ENCODE data around the gene B3GLCT. TPM values are rescaled to one million over a fixed set of nuclear protein-coding genes. Genes with fewer than 3 reads are reported as not detected.

The B3GLCT gene
- total and polyA plus RNA-seq, 2 of the 13 experiments (the other 11 are each of a cell fraction or from before 2014, with no cell fraction given): 2.0 to 7.1 TPM

GRCh38 chr13:31182987-31183386 lies 16.8 kb upstream of the B3GLCT start (continued):
- TF ChIP-seq ZNF512B (CRISPR knock-in tag; IDR thresholded peaks at IDR 0.05; ENCODE audit: borderline replicate concordance) (no peak), CBFB (CRISPR knock-in tag; IDR thresholded peaks at IDR 0.05) (no peak), ZNF629 (CRISPR knock-in tag; conservative IDR thresholded peaks at IDR 0.05) (no peak), MXD4 (CRISPR knock-in tag; IDR thresholded peaks at IDR 0.05) (no peak), ZNF337 (CRISPR knock-in tag; IDR thresholded peaks at IDR 0.05; ENCODE audit: borderline replicate concordance, low read depth) (no peak), ZNF354B (CRISPR knock-in tag; IDR thresholded peaks at IDR 0.05) (no peak), ZNF44 (CRISPR knock-in tag; IDR thresholded peaks at IDR 0.05) (no peak), HNRNPL (IDR thresholded peaks at IDR 0.05; ENCODE audit: low read depth, low read length) (no peak)

GRCh38 chr13:31184451-31184850 lies 15.3 kb upstream of the B3GLCT start:
- ChIA-PET POLR2A (no interaction called here), CTCF (ENCODE audit: low intra/inter-chr PET ratio, low total read pairs) (no interaction called here)
- Histone ChIP-seq H3K4me3 (replicated peaks in 1 of 3; ENCODE audit: insufficient read depth in 1 of 3, low read depth in 2 of 3, low read length in 3 of 3) (no peak overlapping the region), H3K4me1 (ENCODE audit: insufficient read depth, low read length) (no peaks in the 10 kb centered on the region), H3K9me3 (ENCODE audit: low read length) (no peaks in the 10 kb centered on the region), H3K36me3 (replicated peaks in 1 of 2; ENCODE audit: control insufficient read depth in 1 of 2, insufficient read depth in 2 of 2, low read length in 2 of 2) (no peaks in the 10 kb centered on the region), H3K79me2 (ENCODE audit: insufficient read depth, low read length) (no peaks in the 10 kb centered on the region), H2AFZ (ENCODE audit: low read length) (no peak overlapping the region), H3K27me3 (ENCODE audit: control insufficient read depth in 1 of 2, insufficient read depth in 2 of 2, low read length in 2 of 2) (no peaks in the 10 kb centered on the region), H3K9ac (ENCODE audit: insufficient read depth, low read depth, low read length) (no peak overlapping the region), H4K20me1 (ENCODE audit: insufficient read depth, low read length) (no peaks in the 10 kb centered on the region), H3K4me2 (ENCODE audit: low read depth, low read length) (no peak overlapping the region), H3K27ac (ENCODE audit: extremely low read length, insufficient read depth, low read length) (no peak overlapping the region)
- TF ChIP-seq IRF2 (CRISPR knock-in tag; IDR thresholded peaks at IDR 0.05) (no peak), HNRNPLL (IDR thresholded peaks at IDR 0.05; ENCODE audit: low read depth, low read length, poor library complexity, severe bottlenecking) (no peak), ZNF383 (CRISPR knock-in tag; IDR thresholded peaks at IDR 0.05; ENCODE audit: borderline replicate concordance) (no peak), MXD1 (CRISPR knock-in tag; IDR thresholded peaks at IDR 0.05) (no peak), ZNF597 (CRISPR knock-in tag; IDR thresholded peaks at IDR 0.05) (no peak), ZC3H13 (CRISPR knock-in tag; IDR thresholded peaks at IDR 0.05) (no peak)
- no TSS peak for BruUV-seq (replicated peaks)
- WGBS (ENCODE audit: low lambda C conversion rate): 59% methylated on average over 6 of the region's 6 CpGs
- intact Hi-C loops (cut with micrococcal nuclease; ENCODE audit: unreplicated experiment): no loop called here
- ATAC-seq: no peak
- DNase-seq (ENCODE audit: low spot score): no peak
- no peak for FAIRE-seq
- in situ Hi-C loops (cut with HindIII; ENCODE audit: extremely low pct_ligation_motif_present, low pct_unique_long_range_greater_than_20kb): no loop called here
